HCT116 (cell line): Measurements from ENCODE around the gene ERMARD. TPM values are rescaled to one million over a fixed set of nuclear protein-coding genes. Genes with fewer than 3 reads are reported as not detected.

Experiments
- ATAC-seq: fragments of 200-7000 bp; cut with Tn5 transposase; 2 replicates; pipeline ENCODE4 v1.9.1; 2020; ENCODE audit warnings: mild to moderate bottlenecking, moderate library complexity
- BruUV-seq: library from RNA; stranded (reverse); fragments of 400-500 nt; replicated peaks from 2 replicates; lab custom pipeline; 2021; lab: Mats Ljungman, UMichigan
- CTCF ChIA-PET: fragments of 300-600 bp; sonication (Branson Sonifier 250); formaldehyde crosslinking; loops from one replicate; lab custom pipeline; 2021; ENCODE audit warnings: antibody characterized with exemption; lab: Charles Lee
- POLR2A ChIA-PET: fragments of 300-600, 350-600 bp; sonication (Branson Sonifier 250); formaldehyde crosslinking; loops from one replicate; lab custom pipeline; 2021; ENCODE audit warnings: antibody characterized with exemption; lab: Charles Lee
- RAD21 ChIA-PET, 2 experiments: fragments of 300-600 bp; sonication (Branson Sonifier 250); formaldehyde crosslinking; loops; one replicate each; lab custom pipeline; 2023; ENCODE audit warnings: low total read pairs in 2 of 2; ENCODE audit not compliant: uncharacterized antibody in 2 of 2, unreplicated experiment in 2 of 2, low non-redundant PET in 1 of 2; lab: Charles Lee
- DNase-seq: peaks from one replicate; pipeline ENCODE4 v3.0.0-alpha.2; 2010; ENCODE audit warnings: low read depth, low spot score
- H2AFZ ChIP-seq: fragments of 200-600 bp; shearing (Covaris generic), sonication (generic); 2 replicates; pipeline ENCODE4 v1.6.1; 2017; ENCODE audit warnings: low read depth, mixed run types, mixed read lengths, antibody characterized with exemption, low read length; ENCODE audit not compliant: poor library complexity, severe bottlenecking
- H3K27ac ChIP-seq: 2 replicates; pipeline ENCODE4 v1.5.1; 2012; ENCODE audit warnings: low read depth, low read length
- H3K27me3 ChIP-seq: fragments of 200-600 bp; sonication (generic); 2 replicates; pipeline ENCODE4 v1.6.1; 2016; ENCODE audit warnings: mixed run types, low read length, mixed read lengths; ENCODE audit not compliant: insufficient read depth
- H3K36me3 ChIP-seq, 2 experiments: fragments of 200-500 bp in 1 of 2; fragments of 200-600 bp in 1 of 2; sonication (Bioruptor generic) in 1 of 2; sonication (generic) in 1 of 2; 2 replicates each; pipeline versions ENCODE4 v1.5.1 to v1.6.1; 2014 to 2016; ENCODE audit warnings: low read length in 2 of 2, inconsistent platforms in 1 of 2, mixed read lengths in 1 of 2, mixed run types in 1 of 2; ENCODE audit not compliant: insufficient read depth in 2 of 2, control insufficient read depth in 1 of 2
- H3K4me1 ChIP-seq, 2 experiments: fragments of 200-600 bp in 1 of 2; sonication (generic) in 1 of 2; 2 replicates each; pipeline versions ENCODE4 v1.5.1 to v1.6.1; 2012 to 2017; ENCODE audit warnings: low read length in 2 of 2, inconsistent platforms in 1 of 2, mild to moderate bottlenecking in 1 of 2, mixed read lengths in 1 of 2, mixed run types in 1 of 2, moderate library complexity in 1 of 2; ENCODE audit not compliant: insufficient read depth in 2 of 2, control insufficient read depth in 1 of 2
- H3K4me2 ChIP-seq: fragments of 200-600 bp; sonication (generic); 2 replicates; pipeline ENCODE4 v1.6.1; 2017; ENCODE audit warnings: mixed run types, low read length, mixed read lengths
- H3K4me3 ChIP-seq, 2 experiments: fragments of 200-600 bp in 1 of 2; sonication (generic) in 1 of 2; replicated peaks in 1 of 2; 2 replicates each; pipeline ENCODE4 v1.5.1; 2011 to 2016; ENCODE audit warnings: low read length in 2 of 2, control low read depth in 1 of 2, low read depth in 1 of 2, mild to moderate bottlenecking in 1 of 2, mixed read lengths in 1 of 2, mixed run types in 1 of 2
- H3K79me2 ChIP-seq: fragments of 200-600 bp; sonication (generic); 2 replicates; pipeline ENCODE4 v1.6.1; 2017; ENCODE audit warnings: mild to moderate bottlenecking, mixed run types, low read length, moderate library complexity, mixed read lengths; ENCODE audit not compliant: insufficient read depth
- H3K9ac ChIP-seq: fragments of 200-600 bp; sonication (generic); 2 replicates; pipeline ENCODE4 v1.6.1; 2016; ENCODE audit warnings: low read length, mixed read lengths
- H3K9me2 ChIP-seq: fragments of 200-600 bp; sonication (generic), shearing (Covaris generic); 2 replicates; pipeline ENCODE4 v1.6.1; 2017; ENCODE audit warnings: mixed run types, mild to moderate bottlenecking, moderate library complexity; ENCODE audit not compliant: insufficient read depth
- H3K9me3 ChIP-seq, 2 experiments: fragments of 200-500 bp in 1 of 2; fragments of 200-600 bp in 1 of 2; sonication (Bioruptor generic) in 1 of 2; sonication (generic) in 1 of 2; 2 replicates each; pipeline ENCODE4 v1.6.1; 2014 to 2017; ENCODE audit warnings: low read length in 2 of 2, mixed read lengths in 2 of 2, inconsistent platforms in 1 of 2, low read depth in 1 of 2, mild to moderate bottlenecking in 1 of 2, mixed run types in 1 of 2, moderate library complexity in 1 of 2; ENCODE audit not compliant: control insufficient read depth in 1 of 2, insufficient read depth in 1 of 2
- H4K20me1 ChIP-seq: fragments of 200-600 bp; sonication (generic), shearing (Covaris generic); 2 replicates; pipeline ENCODE4 v1.6.1; 2017; ENCODE audit warnings: mixed run types, mild to moderate bottlenecking, moderate library complexity; ENCODE audit not compliant: insufficient read depth
- CBX3 ChIP-seq: IDR thresholded peaks from 2 replicates; pipeline ENCODE4 v1.6.1; 2012; ENCODE audit warnings: low read depth
- CEBPB ChIP-seq: IDR thresholded peaks from 2 replicates; pipeline ENCODE4 v1.6.1; 2012; ENCODE audit warnings: low read depth
- CTCF ChIP-seq, 3 experiments: fragments of 200-600 bp in 1 of 3; sonication (generic) in 1 of 3; IDR thresholded peaks in 2 of 3; conservative IDR thresholded peaks in 1 of 3; 2 replicates each; pipeline ENCODE4 v1.5.1; 2012 to 2017; ENCODE audit warnings: low read depth in 2 of 3, low read length in 2 of 3, antibody characterized with exemption in 1 of 3, borderline replicate concordance in 1 of 3, control low read depth in 1 of 3, mild to moderate bottlenecking in 1 of 3, mixed read lengths in 1 of 3, mixed run types in 1 of 3, moderate library complexity in 1 of 3; ENCODE audit not compliant: insufficient read depth in 1 of 3
- ELF1 ChIP-seq: IDR thresholded peaks from 2 replicates; pipeline ENCODE4 v1.6.1; 2012; ENCODE audit warnings: low read depth, borderline replicate concordance
- EZH2 ChIP-seq: fragments of 200-600 bp; sonication (generic); IDR thresholded peaks from 2 replicates; pipeline ENCODE4 v1.6.1; 2017; ENCODE audit warnings: antibody characterized with exemption, mixed run types
- EZH2phosphoT487 ChIP-seq: fragments of 200-600 bp; IDR thresholded peaks from 2 replicates; pipeline ENCODE4 v1.6.1; 2018; ENCODE audit warnings: antibody characterized with exemption, borderline replicate concordance
- JUND ChIP-seq: IDR thresholded peaks from 2 replicates; pipeline ENCODE4 v1.6.1; 2012
- MAX ChIP-seq: IDR thresholded peaks from 2 replicates; pipeline ENCODE4 v1.6.1; 2012
- POLR2A ChIP-seq: IDR thresholded peaks from 2 replicates; pipeline ENCODE4 v1.7.0; 2011; ENCODE audit warnings: borderline replicate concordance; ENCODE audit not compliant: insufficient read depth, insufficient read length; ENCODE audit errors: extremely low read depth
- RAD21 ChIP-seq: IDR thresholded peaks from 2 replicates; pipeline ENCODE4 v1.6.1; 2012; ENCODE audit warnings: low read depth, mild to moderate bottlenecking
- REST ChIP-seq: IDR thresholded peaks from 2 replicates; pipeline ENCODE4 v1.6.1; 2012; ENCODE audit warnings: low read depth
- SIN3A ChIP-seq: IDR thresholded peaks from 2 replicates; pipeline ENCODE4 v1.6.1; 2012; ENCODE audit warnings: low read depth
- SP1 ChIP-seq: IDR thresholded peaks from 2 replicates; pipeline ENCODE4 v1.6.1; 2012; ENCODE audit warnings: low read depth
- SRF ChIP-seq: IDR thresholded peaks from 2 replicates; pipeline ENCODE4 v1.6.1; 2012; ENCODE audit warnings: low read depth
- YY1 ChIP-seq: IDR thresholded peaks from 2 replicates; pipeline ENCODE4 v1.6.1; 2011; ENCODE audit warnings: low read length, low read depth, moderate library complexity, mild to moderate bottlenecking; ENCODE audit not compliant: insufficient replicate concordance; ENCODE audit errors: extremely low read depth
- ZBTB33 ChIP-seq: IDR thresholded peaks from 2 replicates; pipeline ENCODE4 v1.6.1; 2011; ENCODE audit warnings: mild to moderate bottlenecking, low read length, moderate library complexity; ENCODE audit not compliant: insufficient replicate concordance; ENCODE audit errors: extremely low read depth
- ZFX ChIP-seq: fragments of 450-650 bp; IDR thresholded peaks from 2 replicates; pipeline ENCODE4 v1.6.1; 2017
- ZNF274 ChIP-seq: fragments of 200-500 bp; sonication (Bioruptor generic); IDR thresholded peaks from 2 replicates; pipeline ENCODE4 v1.6.1; 2014; ENCODE audit warnings: mild to moderate bottlenecking, low read depth, low read length, inconsistent platforms
- intact Hi-C: fragments of 100-400 bp; cut with micrococcal nuclease; formaldehyde crosslinking; loops from 2 replicates; pipeline ENCODE4 v1.10.0; 2022
- total RNA-seq: library from RNA; stranded (reverse); gene quantifications from one replicate; pipeline ENCODE4 v1.2.1, GENCODE V29; 2021; ENCODE audit not compliant: unreplicated experiment

The ERMARD gene
- total RNA-seq, 1 experiment from 2014 or later, result 24.7 TPM

GRCh38 chr6:169707772-169708171, 43.6 kb upstream of the ERMARD start (continued):
- TF ChIP-seq REST (no peak), EZH2phosphoT487 (no peak), RAD21 (no peak), SIN3A (no peak), YY1 (no peak), MAX (no peak), CEBPB (no peak)

- ChIA-PET RAD21 (no interaction called here), POLR2A (no interaction called here), CTCF (no interaction called here)
- Histone ChIP-seq H2AFZ (no peak overlapping the region), H3K36me3 (peaks cover 8 to 14% of the 10 kb centered on the region in 2 experiments; a peak in 2 of 4 replicates), H3K79me2 (peaks cover 20% of the 10 kb centered on the region), H3K9ac (no peak overlapping the region), H3K4me3 (no peak overlapping the region), H3K9me2 (no peaks in the 10 kb centered on the region), H3K27ac (no peak overlapping the region), H3K9me3 (no peaks in the 10 kb centered on the region), H4K20me1 (no peaks in the 10 kb centered on the region), H3K4me2 (no peak overlapping the region), H3K27me3 (no peaks in the 10 kb centered on the region), H3K4me1 (peaks cover 0 to under 1% of the 10 kb centered on the region in 2 experiments; a peak in 1 of 4 replicates)
- BruUV-seq, result no TSS peak
- DNase-seq (no peak), ATAC-seq (no peak)
- intact Hi-C loops, result loop anchor here (10.0 kb wide), 1 partner anchor 816 kb away; no protein-coding TSS in a partner anchor
- TF ChIP-seq EZH2 (no peak), ZBTB33 (no peak), SP1 (no peak), JUND (no peak), SRF (no peak), POLR2A (no peak), YY1 (no peak), MAX (no peak), ZNF274 (no peak), ELF1 (no peak), CBX3 (no peak), CTCF (IDR thresholded peaks at IDR 0.05 in 2 of 3, conservative IDR thresholded peaks at IDR 0.05 in 1 of 3; ENCODE audit: borderline replicate concordance in 1 of 3, insufficient read depth in 1 of 3, low read depth in 2 of 3, low read length in 2 of 3) (no peak), ZFX (no peak), EZH2phosphoT487 (no peak)
Measured at GRCh38 chr6:169709293-169709692, 42.1 kb upstream of the ERMARD start.
